H1 (cell line): ENCODE data around the gene ACADSB. TPM values are rescaled to one million over a fixed set of nuclear protein-coding genes. Genes with fewer than 3 reads are reported as not detected.

ENCODE experiments used
- CTCF ChIA-PET: fragments of 300-600 bp; sonication (Branson Sonifier 250); formaldehyde crosslinking; loops from one replicate; lab custom pipeline; 2021; ENCODE audit not compliant: partially characterized antibody; lab: Charles Lee
- POLR2A ChIA-PET: fragments of 300-600 bp; sonication (Branson Sonifier 250); formaldehyde crosslinking; loops from one replicate; lab custom pipeline; 2021; ENCODE audit warnings: inconsistent platforms; ENCODE audit not compliant: partially characterized antibody; lab: Charles Lee
- DNase-seq, 2 experiments: peaks; one replicate each; pipeline versions ENCODE4 v3.0.0 to v3.0.0-alpha.2; 2010 to 2022; ENCODE audit warnings: low spot score in 2 of 2, low read depth in 1 of 2, mixed read lengths in 1 of 2
- FAIRE-seq: peaks from 2 replicates; lab custom pipeline; 2011; peaks lifted over from hg19 to GRCh38; lab: Jason Lieb, UNC
- H2AFZ ChIP-seq: 2 replicates; pipeline ENCODE4 v1.8.1; 2012; ENCODE audit warnings: low read length, inconsistent platforms
- H2AK5ac ChIP-seq: 2 replicates; pipeline ENCODE4 v1.6.1; 2013; ENCODE audit warnings: low read depth, low read length
- H2BK120ac ChIP-seq: replicated peaks from 2 replicates; pipeline ENCODE3; 2013; ENCODE audit warnings: low read depth, low read length, inconsistent platforms
- H2BK12ac ChIP-seq: 2 replicates; pipeline ENCODE4 v1.6.1; 2013; ENCODE audit warnings: low read depth, low read length
- H2BK15ac ChIP-seq: 2 replicates; pipeline ENCODE4 v1.6.1; 2013; ENCODE audit warnings: low read length
- H2BK20ac ChIP-seq: 2 replicates; pipeline ENCODE4 v1.6.1; 2013; ENCODE audit warnings: low read length
- H2BK5ac ChIP-seq: 2 replicates; pipeline ENCODE4 v1.6.1; 2013; ENCODE audit warnings: low read depth, low read length
- H3K14ac ChIP-seq: 2 replicates; pipeline ENCODE4 v1.6.1; 2013; ENCODE audit warnings: inconsistent platforms; ENCODE audit not compliant: insufficient read length
- H3K18ac ChIP-seq: 2 replicates; pipeline ENCODE4 v1.6.1; 2013; ENCODE audit warnings: low read length; ENCODE audit errors: extremely low read depth
- H3K23ac ChIP-seq: 2 replicates; pipeline ENCODE4 v1.6.1; 2013; ENCODE audit warnings: inconsistent platforms; ENCODE audit not compliant: insufficient read length
- H3K23me2 ChIP-seq: 2 replicates; pipeline ENCODE4 v1.6.1; 2013; ENCODE audit warnings: low read depth, low read length
- H3K27ac ChIP-seq: 2 replicates; pipeline ENCODE4 v1.6.1; 2011; ENCODE audit warnings: low read depth, low read length, inconsistent platforms
- H3K27me3 ChIP-seq, 4 experiments: replicated peaks in 1 of 4; 1 replicate in 1 of 4; 2 replicates in 3 of 4; pipeline versions ENCODE4 v1.6.1 to v1.8.1; 2011 to 2013; ENCODE audit warnings: low read length in 3 of 4, mild to moderate bottlenecking in 3 of 4, inconsistent platforms in 2 of 4, mixed read lengths in 2 of 4, moderate library complexity in 1 of 4; ENCODE audit not compliant: control insufficient read depth in 3 of 4, insufficient read depth in 3 of 4; ENCODE audit errors: extremely low read depth in 1 of 4
- H3K36me3 ChIP-seq, 4 experiments: 2 replicates each; pipeline versions ENCODE4 v1.6.1 to v1.8.1; 2011 to 2013; ENCODE audit warnings: mild to moderate bottlenecking in 4 of 4, low read length in 3 of 4, moderate library complexity in 2 of 4, control low read depth in 1 of 4, inconsistent platforms in 1 of 4; ENCODE audit not compliant: insufficient read depth in 4 of 4, control insufficient read depth in 2 of 4
- H3K4ac ChIP-seq: replicated peaks from 2 replicates; pipeline ENCODE3; 2013; ENCODE audit warnings: low read length, low read depth, mixed read lengths, inconsistent platforms; ENCODE audit not compliant: insufficient read length
- H3K4me1 ChIP-seq, 4 experiments: replicated peaks in 1 of 4; 1 replicate in 1 of 4; 2 replicates in 3 of 4; pipeline versions ENCODE4 v1.6.1 to v1.8.1; 2011 to 2013; ENCODE audit warnings: low read length in 3 of 4, inconsistent platforms in 2 of 4, mixed read lengths in 1 of 4; ENCODE audit not compliant: insufficient read depth in 4 of 4, control insufficient read depth in 3 of 4
- H3K4me2 ChIP-seq, 2 experiments: 2 replicates each; pipeline versions ENCODE4 v1.6.1 to v1.8.1; 2011 to 2013; ENCODE audit warnings: low read depth in 2 of 2, low read length in 2 of 2, control low read depth in 1 of 2, inconsistent platforms in 1 of 2, mild to moderate bottlenecking in 1 of 2; ENCODE audit not compliant: insufficient read depth in 1 of 2
- H3K4me3 ChIP-seq, 4 experiments: fragments of 200-600, 300-600 bp in 1 of 4; sonication (generic), shearing (Covaris generic), sonication (Bioruptor Twin) in 1 of 4; 2 replicates each; pipeline versions ENCODE4 v1.5.1 to v1.8.1; 2011 to 2016; ENCODE audit warnings: low read length in 4 of 4, low read depth in 3 of 4, control low read depth in 2 of 4, inconsistent platforms in 2 of 4, mild to moderate bottlenecking in 2 of 4, mixed read lengths in 1 of 4, moderate library complexity in 1 of 4; ENCODE audit not compliant: insufficient read depth in 2 of 4; ENCODE audit errors: extremely low read depth in 1 of 4
- H3K56ac ChIP-seq: replicated peaks from 2 replicates; pipeline ENCODE3; 2013; ENCODE audit warnings: low read depth, mild to moderate bottlenecking, mixed read lengths, low read length, inconsistent platforms; ENCODE audit not compliant: insufficient read length
- H3K79me1 ChIP-seq: 2 replicates; pipeline ENCODE4 v1.6.1; 2013; ENCODE audit warnings: low read depth, low read length, control low read depth
- H3K79me2 ChIP-seq, 2 experiments: 2 replicates each; pipeline versions ENCODE4 v1.6.1 to v1.8.1; 2012 to 2013; ENCODE audit warnings: low read length in 2 of 2, mild to moderate bottlenecking in 2 of 2, inconsistent platforms in 1 of 2; ENCODE audit not compliant: insufficient read depth in 2 of 2, control insufficient read depth in 1 of 2
- H3K9ac ChIP-seq, 4 experiments: replicated peaks in 1 of 4; 1 replicate in 1 of 4; 2 replicates in 3 of 4; pipeline versions ENCODE4 v1.6.1 to v1.8.1; 2011 to 2013; ENCODE audit warnings: low read depth in 3 of 4, low read length in 3 of 4, control low read depth in 2 of 4, mild to moderate bottlenecking in 2 of 4, moderate library complexity in 2 of 4, inconsistent platforms in 1 of 4; ENCODE audit errors: extremely low read depth in 1 of 4
- H3K9me3 ChIP-seq, 2 experiments: 2 replicates each; pipeline versions ENCODE4 v1.6.1 to v1.8.1; 2012 to 2013; ENCODE audit warnings: mild to moderate bottlenecking in 2 of 2, moderate library complexity in 2 of 2, control low read depth in 1 of 2, inconsistent platforms in 1 of 2, low read depth in 1 of 2, low read length in 1 of 2, mixed read lengths in 1 of 2; ENCODE audit not compliant: insufficient read depth in 2 of 2
- H4K20me1 ChIP-seq, 2 experiments: replicated peaks in 1 of 2; 2 replicates each; pipeline versions ENCODE3 to v1.8.1; 2011 to 2013; ENCODE audit warnings: inconsistent platforms in 2 of 2, low read length in 2 of 2, mild to moderate bottlenecking in 1 of 2; ENCODE audit not compliant: insufficient read depth in 2 of 2, control insufficient read depth in 1 of 2
- H4K5ac ChIP-seq: 2 replicates; pipeline ENCODE4 v1.6.1; 2013; ENCODE audit warnings: low read length, low read depth, mixed read lengths, inconsistent platforms; ENCODE audit not compliant: insufficient read length
- H4K8ac ChIP-seq: 2 replicates; pipeline ENCODE4 v1.8.0; 2013; ENCODE audit warnings: mild to moderate bottlenecking, moderate library complexity, low read length, inconsistent platforms; ENCODE audit not compliant: insufficient read depth; ENCODE audit errors: extremely low read depth
- H4K91ac ChIP-seq: replicated peaks from 2 replicates; pipeline ENCODE3; 2013; ENCODE audit warnings: low read length, mixed read lengths, inconsistent platforms; ENCODE audit not compliant: insufficient read length
- BACH1 ChIP-seq: IDR thresholded peaks from 2 replicates; pipeline ENCODE4 v1.6.1; 2012; ENCODE audit warnings: low read length, improper control_type of control experiment
- PHF8 ChIP-seq: fragments of 200-600 bp; sonication (generic); conservative IDR thresholded peaks from 2 replicates; pipeline ENCODE4 v1.7.1; 2012; ENCODE audit warnings: low read depth, mild to moderate bottlenecking, inconsistent platforms, low read length, moderate library complexity
- RAD21 ChIP-seq, 2 experiments: IDR thresholded peaks in 1 of 2; conservative IDR thresholded peaks in 1 of 2; 2 replicates each; pipeline ENCODE4 v1.6.1; 2011; ENCODE audit warnings: low read depth in 2 of 2, low read length in 2 of 2, improper control_type of control experiment in 1 of 2, inconsistent platforms in 1 of 2, mild to moderate bottlenecking in 1 of 2, moderate library complexity in 1 of 2
- RFX5 ChIP-seq: IDR thresholded peaks from 2 replicates; pipeline ENCODE4 v1.6.1; 2011; ENCODE audit warnings: low read depth, low read length, improper control_type of control experiment, borderline replicate concordance
- YY1 ChIP-seq: IDR thresholded peaks from 2 replicates; pipeline ENCODE4 v1.6.1; 2011; ENCODE audit warnings: low read depth, mild to moderate bottlenecking, low read length
- WGBS, 2 experiments: shearing (Covaris generic) in 1 of 2; methylation state at CpG; one replicate each; pipeline versions ENCODE4 v1.1.6 to v1.1.7; 2013 to 2015; ENCODE audit warnings: low lambda C conversion rate in 2 of 2, mixed read lengths in 2 of 2, inconsistent platforms in 1 of 2, low coverage in 1 of 2, missing lambda C conversion rate in 1 of 2; ENCODE audit not compliant: insufficient replicate concordance in 2 of 2, insufficient coverage in 1 of 2, insufficient read length in 1 of 2; ENCODE audit errors: extremely low coverage in 1 of 2, missing lambda C conversion rate in 1 of 2; 5-methylcytosine and 5-hydroxymethylcytosine counted together
- polyA plus RNA-seq, 7 experiments: library from polyadenylated mRNA; depleted of rRNA in 3 of 7; stranded (reverse) in 5 of 7; unstranded in 2 of 7; fragments of >200 nt in 5 of 7; fragments of 200-250 nt in 2 of 7; gene quantifications; 1 replicate in 5 of 7; 2 replicates in 1 of 7; 4 replicates in 1 of 7; pipeline versions ENCODE4 v1.2.1 to v1.2.3, GENCODE V29; 2011 to 2013; ENCODE audit warnings: missing spikeins in 2 of 7, mixed read lengths in 2 of 7
- total RNA-seq: library from RNA; stranded (reverse); fragmentation: NEBNext Ultra II Directional; extraction: Animal tissue kit (Norgen Biotek cat#: 25700); gene quantifications from 2 replicates; pipeline ENCODE4 v1.2.1, GENCODE V29; 2021
- TF ChIP-seq, protein P1 (sequence below): IDR thresholded peaks from 2 replicates; pipeline ENCODE4 v1.6.1; 2011; ENCODE audit warnings: low read depth, mild to moderate bottlenecking, low read length; ENCODE audit not compliant: insufficient read depth

Gene ACADSB
- total and polyA plus RNA-seq, 2 of the 8 experiments (the other 6 are each of a cell fraction or from before 2014, with no cell fraction given) = 5.6 to 11.2 TPM

DNA sequence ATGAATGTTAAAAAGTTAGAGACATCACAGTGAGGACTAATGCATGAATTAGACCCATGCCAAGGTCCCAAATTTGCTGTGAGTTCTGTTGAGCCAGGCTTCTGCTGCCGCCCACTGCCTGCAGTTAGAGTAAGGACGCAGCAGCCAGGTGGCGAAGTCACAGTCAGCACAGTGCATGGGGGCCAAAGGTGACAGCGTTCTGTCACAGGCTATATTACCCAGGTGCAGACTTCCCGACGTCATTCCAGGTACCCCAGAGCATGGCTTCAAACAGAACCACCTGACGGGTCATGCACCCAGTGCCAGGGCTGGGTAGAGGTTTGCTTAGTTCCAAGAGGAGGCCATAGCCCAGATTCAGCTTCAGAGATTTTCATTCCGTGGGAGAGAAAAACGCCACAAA lies 93.1 kb downstream of the ACADSB start:
- ChIA-PET POLR2A (no interaction called here), CTCF (interaction anchor here (0.9 to 1.6 kb wide), 4 partner anchors 13 to 56 kb away, joined by 3 to 7 read pairs (median 4); no protein-coding TSS in a partner anchor)
- H3K36me3 ChIP-seq = no peaks in the 10 kb centered on the region
- no peak overlapping the region for H2BK20ac ChIP-seq
- H3K27me3 ChIP-seq = no peaks in the 10 kb centered on the region
- 86% methylated on average over 9 of the region's 9 CpGs; no CpG with 5 or more reads in 1 of the 2 experiments for WGBS, 2 experiments
- H3K27ac ChIP-seq = no peak overlapping the region
- TF ChIP-seq BACH1 (no peak), RFX5 (no peak), PHF8 (no peak), YY1 (no peak), RAD21 (IDR thresholded peaks at IDR 0.05 in 1 of 2, conservative IDR thresholded peaks at IDR 0.05 in 1 of 2; ENCODE audit: low read depth in 2 of 2, low read length in 2 of 2) (no peak)
- TF ChIP-seq, protein P1, sequence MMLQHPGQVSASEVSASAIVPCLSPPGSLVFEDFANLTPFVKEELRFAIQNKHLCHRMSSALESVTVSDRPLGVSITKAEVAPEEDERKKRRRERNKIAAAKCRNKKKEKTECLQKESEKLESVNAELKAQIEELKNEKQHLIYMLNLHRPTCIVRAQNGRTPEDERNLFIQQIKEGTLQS = no peak
- DNase-seq (no peak), FAIRE-seq (no peak)
- H2BK120ac ChIP-seq = no peak overlapping the region
- H2BK5ac ChIP-seq = peak overlapping the region; percentile 20; the same call in 1 of the 2 replicates
- H2AK5ac ChIP-seq = no peak overlapping the region
- no peaks in the 10 kb centered on the region for H3K9me3 ChIP-seq
- H2BK12ac ChIP-seq = peak overlapping the region; percentile 13; the same call in 1 of the 2 replicates
- H3K4me1 ChIP-seq = peaks cover 0 to 4% (median 2%) of the 10 kb centered on the region in 4 experiments; a peak in 3 of 7 replicates
- no peaks in the 10 kb centered on the region for H4K20me1 ChIP-seq
- no peak overlapping the region for H3K23ac ChIP-seq
- no peak overlapping the region for H3K56ac ChIP-seq
- H3K4ac ChIP-seq = no peak overlapping the region
- no peak overlapping the region for H2BK15ac ChIP-seq
- H4K8ac ChIP-seq = no peak overlapping the region
- H3K23me2 ChIP-seq = no peaks in the 10 kb centered on the region
- no peak overlapping the region for H3K9ac ChIP-seq
- H3K4me3 ChIP-seq = no peak overlapping the region
- H3K79me2 ChIP-seq = no peaks in the 10 kb centered on the region
- no peak overlapping the region for H3K14ac ChIP-seq
- H4K5ac ChIP-seq = no peak overlapping the region
- H3K18ac ChIP-seq = no peak overlapping the region
- H3K4me2 ChIP-seq = no peak overlapping the region
- no peaks in the 10 kb centered on the region for H3K79me1 ChIP-seq
- H2AFZ ChIP-seq = no peak overlapping the region
- H4K91ac ChIP-seq = peak overlapping the region; percentile 91
